Activated CD8-positive, alpha-beta memory T cell treated with anti-CD3 and anti-CD28 coated beads, Interleukin-2, amount 50 U/mL, for 48 hours (primary cell): ENCODE measurements around the gene IFI27.
"Not testable (repeated sequence)": the region's sequence is repeated elsewhere in the genome, so short reads cannot be mapped to it uniquely, and the experiment has no call there.

Experiments
- DNase-seq: peaks from one replicate; pipeline ENCODE4 v3.0.0-alpha.2; 2020

IFI27 gene

GRCh38 chr14:94110552-94111181 lies at the start of gene IFI27:
Gene IFI27, plus strand, starts transcription at chr14:94110736.
- peak; percentile 29 for DNase-seq

- no peak for DNase-seq
Measured at GRCh38 chr14:94062344-94062940, 48.1 kb upstream of the IFI27 start.

GRCh38 chr14:94066089-94066676 lies 44.4 kb upstream of the IFI27 start:
- DNase-seq, result no peak

GRCh38 chr14:94072076-94072475 lies 38.5 kb upstream of the IFI27 start:
- DNase-seq, result not testable (repeated sequence)

- no peak for DNase-seq
Measured at GRCh38 chr14:94074534-94074933, 36.0 kb upstream of the IFI27 start.

GRCh38 chr14:94075008-94075407 lies 35.5 kb upstream of the IFI27 start:
- no peak for DNase-seq

GRCh38 chr14:94077111-94077821 lies 33.3 kb upstream of the IFI27 start:
- DNase-seq, result no peak

GRCh38 chr14:94077823-94078222 lies 32.7 kb upstream of the IFI27 start:
- DNase-seq, result no peak

GRCh38 chr14:94079891-94080620 lies 30.5 kb upstream of the IFI27 start:
- no peak for DNase-seq

GRCh38 chr14:94080621-94081385 lies 29.7 kb upstream of the IFI27 start, which contains the start of the genes DDX24 and IFI27L1:
Gene DDX24, minus strand, starts transcription at chr14:94081202. Its CDS starts 1,460 bp downstream, at chr14:94079742.
Gene IFI27L1, plus strand, starts transcription at chr14:94081310. Its CDS starts 15,628 bp downstream, at chr14:94096938.
- peak; percentile 97 for DNase-seq

GRCh38 chr14:94081386-94081820 lies 29.1 kb upstream of the IFI27 start:
- no peak for DNase-seq

GRCh38 chr14:94087891-94088290 lies 22.6 kb upstream of the IFI27 start:
- no peak for DNase-seq

- no peak for DNase-seq
Measured at GRCh38 chr14:94088516-94088915, 22.0 kb upstream of the IFI27 start.

- no peak for DNase-seq
Measured at GRCh38 chr14:94089479-94089878, 21.1 kb upstream of the IFI27 start.

GRCh38 chr14:94093418-94093817 lies 17.1 kb upstream of the IFI27 start:
- no peak for DNase-seq

- no peak for DNase-seq
Measured at GRCh38 chr14:94097091-94097490, 13.4 kb upstream of the IFI27 start.

GRCh38 chr14:94098326-94098992 lies 12.1 kb upstream of the IFI27 start:
- DNase-seq, result no peak

- DNase-seq, result no peak
Measured at GRCh38 chr14:94099006-94099405, 11.5 kb upstream of the IFI27 start.

GRCh38 chr14:94100847-94101246 lies 9.7 kb upstream of the IFI27 start:
- no peak for DNase-seq

GRCh38 chr14:94101748-94102147 lies 8.8 kb upstream of the IFI27 start:
- no peak for DNase-seq

GRCh38 chr14:94102768-94103482 lies 7.6 kb upstream of the IFI27 start:
- no peak for DNase-seq
